Measurements from ENCODE around the gene FCGBP.
"Not testable (repeated sequence)": the region's sequence is repeated elsewhere in the genome, so short reads cannot be mapped to it uniquely, and the experiment has no call there.

FCGBP gene

DNA sequence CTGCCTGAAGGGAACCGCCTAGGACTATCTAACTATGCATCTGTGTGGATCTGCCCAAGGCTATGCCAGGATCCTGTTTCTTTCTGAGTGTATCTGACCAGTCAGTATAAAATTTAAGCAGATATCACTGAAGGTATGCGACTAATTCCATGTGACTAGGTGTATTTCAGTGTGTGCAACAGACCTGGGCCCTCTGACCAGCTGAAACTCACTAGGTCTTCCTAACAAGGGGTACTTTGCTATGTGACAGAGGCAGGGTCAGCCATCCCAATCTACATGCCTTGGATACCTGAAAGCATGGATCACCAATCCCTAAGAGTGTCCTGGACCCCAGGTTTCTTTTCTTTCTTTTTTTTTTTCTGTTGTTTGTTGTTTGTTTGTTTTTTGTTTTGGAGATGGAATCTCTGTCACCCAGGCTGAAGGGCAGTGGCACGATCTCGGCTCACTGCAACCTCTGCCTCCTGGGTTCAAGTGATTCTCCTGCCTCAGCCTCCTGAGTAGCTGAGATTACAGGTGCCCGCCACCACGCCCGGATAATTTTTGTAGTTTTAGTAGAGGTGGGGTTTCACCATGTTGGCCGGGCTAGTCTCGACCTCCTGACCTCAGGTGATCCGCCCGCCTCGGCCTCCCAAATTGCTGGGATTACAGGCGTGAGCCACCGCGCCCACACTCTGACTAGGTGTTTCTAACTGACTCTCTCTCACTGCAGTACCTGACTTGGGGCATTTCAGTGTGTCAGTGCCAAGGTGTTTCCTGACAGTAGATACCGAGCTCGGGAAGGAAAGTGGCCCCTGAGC lies 43.5 kb downstream of the FCGBP start:
- DNase-seq (ENCODE audit: low spot score), result no peak

DNA sequence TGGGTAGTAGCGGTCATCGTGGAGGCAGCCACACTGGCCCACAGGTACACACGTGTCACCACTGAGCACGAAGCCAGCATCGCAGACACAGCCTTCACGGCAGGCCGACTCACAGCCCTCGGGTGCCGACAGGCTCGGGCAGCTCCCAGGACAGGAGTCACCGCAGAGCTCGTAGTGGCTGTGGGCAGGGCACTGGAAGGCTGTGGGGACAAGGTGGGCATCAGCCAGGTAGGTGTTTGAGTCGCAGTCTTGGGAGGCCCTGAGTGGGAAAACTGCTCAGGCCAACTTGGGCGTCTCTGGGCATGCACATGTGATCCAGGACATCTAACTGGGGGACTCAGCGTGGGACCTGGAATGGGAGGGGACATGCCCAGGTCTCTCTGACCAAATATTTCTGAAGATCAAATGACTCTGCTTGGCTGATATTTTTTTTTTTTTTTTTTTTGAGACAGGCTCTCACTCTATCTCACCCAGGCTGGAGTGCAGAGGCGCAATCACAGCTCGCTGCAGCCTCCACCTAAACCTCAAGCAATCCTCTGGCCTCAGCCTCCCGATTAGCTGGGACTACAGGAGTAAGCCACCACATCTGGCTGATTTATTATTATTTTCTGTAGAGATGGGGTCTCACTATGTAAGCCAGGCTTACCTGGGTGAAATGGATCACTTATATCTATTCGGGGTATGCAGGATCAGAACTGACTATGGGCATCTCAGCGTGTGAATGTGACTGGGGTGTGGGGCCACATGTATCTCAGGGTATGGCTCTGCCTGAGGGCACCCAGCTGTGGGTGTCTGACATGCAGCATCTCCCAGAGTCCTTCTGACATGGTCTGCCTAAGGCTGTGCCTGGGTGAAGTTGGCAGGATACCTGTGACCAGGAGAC lies 44.3 kb downstream of the FCGBP start:
- DNase-seq (ENCODE audit: low spot score), result not testable (repeated sequence)

DNA sequence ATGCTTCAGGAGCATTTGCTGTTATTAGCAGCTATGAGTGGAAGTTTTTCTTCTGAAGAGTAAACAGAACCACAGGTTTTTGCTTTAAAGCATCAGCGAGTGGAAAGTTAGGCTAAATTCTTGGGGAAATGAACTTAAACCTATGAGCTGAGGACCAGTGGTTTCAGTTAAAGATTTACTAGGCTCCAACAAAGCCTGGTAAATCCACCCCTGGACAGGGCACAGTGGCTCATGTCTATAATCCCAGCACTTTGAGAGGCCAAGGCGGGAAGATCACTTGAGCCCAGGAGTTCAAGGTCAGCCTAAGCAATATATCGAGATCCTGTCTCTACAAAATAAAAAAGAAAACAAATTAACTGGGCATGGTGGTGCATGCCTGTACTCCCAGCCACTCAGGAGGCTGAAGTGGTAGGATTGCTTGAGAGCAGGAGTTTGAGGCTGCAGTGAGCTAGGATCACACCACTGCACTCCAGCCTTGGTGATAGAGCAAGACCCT lies 46.9 kb downstream of the FCGBP start:
- DNase-seq (ENCODE audit: low spot score), result not testable (repeated sequence)

DNA sequence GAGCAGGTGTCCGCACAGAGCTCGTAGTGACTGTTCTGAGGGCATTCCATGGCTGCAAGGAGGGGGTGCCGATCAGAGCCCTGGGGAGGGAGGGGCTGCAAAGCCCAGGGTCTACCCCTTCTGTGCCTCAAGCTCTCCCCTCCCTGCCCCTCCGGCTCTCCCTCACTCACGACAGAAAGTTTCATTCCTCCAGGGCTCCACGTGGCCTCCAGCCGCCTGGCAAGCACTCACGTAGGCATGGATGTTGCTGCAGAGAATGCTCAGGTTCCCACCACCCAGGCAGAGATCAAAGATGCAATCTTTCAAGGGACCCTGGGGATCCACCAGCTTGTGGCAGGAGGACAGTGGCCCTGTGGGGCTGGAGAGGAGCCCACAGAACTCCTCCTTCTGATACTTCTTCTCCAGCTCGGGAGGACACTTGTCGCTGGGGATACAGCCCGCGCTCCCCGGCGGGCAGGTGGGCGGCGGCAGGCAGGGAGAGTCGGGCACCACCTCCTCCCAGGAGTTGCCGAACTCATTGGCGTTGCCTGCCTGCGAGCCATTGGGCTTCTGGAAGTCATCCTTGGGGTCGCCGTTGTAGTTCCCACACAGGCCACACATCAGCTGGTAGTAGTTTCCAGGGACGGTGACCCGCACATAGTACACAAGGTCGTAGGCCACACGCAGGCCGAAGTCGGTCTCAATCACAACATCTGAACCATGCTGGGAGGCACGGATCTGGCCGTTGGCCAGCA lies 48.4 kb downstream of the FCGBP start:
- DNase-seq (ENCODE audit: low spot score), result not testable (repeated sequence)

DNA sequence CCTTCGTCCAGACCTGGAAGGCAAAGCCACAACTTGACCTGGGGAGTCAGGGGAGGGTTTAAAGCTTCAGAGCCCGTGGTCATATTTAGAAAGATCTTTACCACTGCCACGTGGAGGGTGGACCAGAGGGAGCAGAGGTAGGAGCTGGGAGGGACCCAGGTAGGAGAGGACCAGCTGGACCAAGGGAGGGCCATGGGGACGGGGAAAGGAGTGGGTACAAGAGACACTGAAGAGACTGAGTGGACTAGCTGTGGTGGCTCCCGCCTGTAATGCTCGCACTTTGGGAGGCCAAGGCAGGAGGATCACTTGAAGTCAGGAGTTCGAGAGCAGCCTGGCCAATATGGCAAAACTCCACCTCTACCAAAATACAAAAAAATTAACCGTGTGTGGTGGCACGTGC lies 49.7 kb downstream of the FCGBP start:
- not testable (repeated sequence) for DNase-seq (ENCODE audit: low spot score)
